Prostate gland (tissue), 2 donors: ENCODE data around the gene LHX1.

Source experiments
- CTCF ChIP-seq, 4 experiments: fragments of 200-600 bp in 2 of 4; fragments of 450-650 bp in 2 of 4; sonication (generic) in 2 of 4; IDR thresholded peaks; 1 replicate in 3 of 4; 2 replicates in 1 of 4; pipeline ENCODE4 v1.5.1; 2016 to 2019; ENCODE audit warnings: antibody characterized with exemption in 4 of 4, mild to moderate bottlenecking in 2 of 4, moderate library complexity in 2 of 4
- POLR2A ChIP-seq: fragments of 450-650 bp; IDR thresholded peaks from one replicate; pipeline ENCODE4 v1.6.1; 2016; ENCODE audit warnings: antibody characterized with exemption, mild to moderate bottlenecking

- TF ChIP-seq CTCF (IDR thresholded peaks at IDR 0.05) (no peak), POLR2A (no peak)
These were observed 5.4 kb downstream of the LHX1 start for GRCh38 chr17:36942631-36943125.
